ENCODE measurements around the gene PNPLA5. TPM values are rescaled to one million over a fixed set of nuclear protein-coding genes. Genes with fewer than 3 reads are reported as not detected.

PNPLA5 gene
- total RNA-seq, 2 donors from 2014 or later: not detected

DNA sequence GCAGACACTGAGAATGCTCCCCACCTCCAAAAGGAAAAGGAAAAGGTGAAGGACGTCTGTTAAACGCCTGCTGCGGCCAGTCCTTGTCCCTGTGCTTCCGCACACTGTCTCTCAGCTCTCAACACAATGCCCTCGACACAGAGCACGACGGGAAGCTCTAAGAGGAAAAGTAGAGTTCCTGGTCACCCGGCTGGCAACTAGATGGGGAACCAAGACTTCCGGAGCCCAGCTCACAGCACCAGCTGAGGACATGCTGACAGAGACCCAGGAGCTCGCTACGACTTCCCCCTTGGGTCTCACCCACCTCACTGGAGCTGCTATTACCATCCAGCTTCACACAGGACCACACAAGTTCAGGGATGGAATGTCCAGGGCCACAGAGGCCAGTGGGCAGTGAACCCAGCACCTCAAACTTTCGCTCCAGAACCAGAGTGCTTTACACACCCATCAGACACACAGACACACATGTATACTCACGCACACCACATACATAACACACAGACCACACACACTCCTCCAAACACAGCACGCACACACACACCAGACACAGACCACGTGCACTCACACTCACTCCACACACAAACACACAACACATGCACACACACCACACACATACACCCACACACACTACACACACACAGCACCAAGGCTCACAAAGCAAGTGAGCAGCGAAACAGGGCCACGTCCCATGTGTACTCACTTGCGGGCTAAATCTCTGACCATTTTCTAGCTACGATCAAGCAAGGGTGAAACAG is 39.1 kb downstream of the PNPLA5 start:
- peaks cover 6% of the 10 kb centered on the region for H3K36me3 Mint-ChIP-seq (ENCODE audit: low read depth)
- H3K4me3 Mint-ChIP-seq: no peak overlapping the region
- no peaks in the 10 kb centered on the region for H3K4me1 Mint-ChIP-seq
- DNase-seq (no peak), ATAC-seq (no peak)
- no peaks in the 10 kb centered on the region for H3K9me3 ChIP-seq (ENCODE audit: control insufficient read depth, low read length, poor library complexity, severe bottlenecking)
- peaks cover 53% of the 10 kb centered on the region for H3K27me3 Mint-ChIP-seq
- no peak overlapping the region for H3K27ac Mint-ChIP-seq

- ATAC-seq: no peak
- no peak for DNase-seq
- no peak overlapping the region for H3K4me3 Mint-ChIP-seq
- H3K9me3 ChIP-seq (ENCODE audit: control insufficient read depth, low read length, poor library complexity, severe bottlenecking): no peaks in the 10 kb centered on the region
- peaks cover 56% of the 10 kb centered on the region for H3K27me3 Mint-ChIP-seq
- H3K27ac Mint-ChIP-seq: no peak overlapping the region
- H3K36me3 Mint-ChIP-seq (ENCODE audit: low read depth): peaks cover 6% of the 10 kb centered on the region
- no peaks in the 10 kb centered on the region for H3K4me1 Mint-ChIP-seq
These were observed 39.9 kb downstream of the PNPLA5 start for GRCh38 chr22:43851979-43852307.

- no peaks in the 10 kb centered on the region for H3K4me1 Mint-ChIP-seq
- H3K27ac Mint-ChIP-seq: no peak overlapping the region
- no peaks in the 10 kb centered on the region for H3K9me3 ChIP-seq (ENCODE audit: control insufficient read depth, low read length, poor library complexity, severe bottlenecking)
- DNase-seq: no peak
- no peak for ATAC-seq
- peaks cover 60% of the 10 kb centered on the region for H3K27me3 Mint-ChIP-seq
- no peak overlapping the region for H3K4me3 Mint-ChIP-seq
- peaks cover 6% of the 10 kb centered on the region for H3K36me3 Mint-ChIP-seq (ENCODE audit: low read depth)
These were observed 40.5 kb downstream of the PNPLA5 start for GRCh38 chr22:43851058-43851978.

DNA sequence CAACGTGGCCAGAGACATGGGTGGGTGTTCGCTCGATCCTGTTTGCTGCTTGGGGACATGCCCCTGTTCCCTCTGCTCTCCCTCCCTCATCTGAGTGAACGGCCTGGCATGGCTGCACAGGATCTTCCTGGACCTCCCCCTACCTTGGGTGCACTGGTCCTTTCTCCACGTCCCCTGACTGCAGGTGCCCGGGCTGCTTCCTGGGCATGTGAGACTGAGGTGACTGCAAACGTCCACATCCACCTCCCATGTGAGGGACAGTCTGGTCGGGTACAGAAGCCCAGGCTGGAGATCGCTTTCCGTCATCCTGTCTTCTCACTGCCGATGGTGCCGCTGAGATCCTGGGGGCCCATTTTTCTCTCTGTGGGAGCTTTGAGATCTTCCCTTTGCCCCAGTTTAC is 41.3 kb downstream of the PNPLA5 start:
- H3K9me3 ChIP-seq (ENCODE audit: control insufficient read depth, low read length, poor library complexity, severe bottlenecking): no peaks in the 10 kb centered on the region
- Mint-ChIP-seq H3K4me1 (no peaks in the 10 kb centered on the region), H3K27me3 (peaks cover 63% of the 10 kb centered on the region), H3K4me3 (no peak overlapping the region), H3K27ac (no peak overlapping the region), H3K36me3 (ENCODE audit: low read depth) (peaks cover 7% of the 10 kb centered on the region)
- DNase-seq (no peak), ATAC-seq (no peak)

DNA sequence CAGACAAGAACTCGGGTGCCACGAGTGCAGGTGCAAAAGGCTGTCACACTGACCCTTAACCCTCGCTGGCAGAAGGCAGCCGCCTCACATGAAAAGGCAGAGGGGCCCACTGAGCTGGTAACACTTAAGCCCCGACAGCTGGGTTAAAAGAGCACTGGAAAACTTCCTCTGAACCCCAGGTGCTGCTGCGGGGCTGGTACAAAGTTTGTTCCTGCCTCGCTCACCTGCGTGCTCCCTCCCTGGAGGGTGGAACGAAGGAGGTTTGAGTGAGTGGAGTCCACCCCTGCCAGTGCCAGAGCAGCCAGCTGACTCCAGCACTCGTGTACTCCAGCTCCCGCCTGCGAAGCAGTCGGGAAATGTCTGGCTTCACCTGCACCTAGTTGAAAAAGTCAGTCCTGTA is 42.1 kb downstream of the PNPLA5 start:
- H3K9me3 ChIP-seq (ENCODE audit: control insufficient read depth, low read length, poor library complexity, severe bottlenecking): no peaks in the 10 kb centered on the region
- no peak for ATAC-seq
- Mint-ChIP-seq H3K4me3 (no peak overlapping the region), H3K27ac (no peak overlapping the region), H3K27me3 (peaks cover 69% of the 10 kb centered on the region), H3K36me3 (ENCODE audit: low read depth) (peaks cover 8% of the 10 kb centered on the region), H3K4me1 (no peaks in the 10 kb centered on the region)
- no peak for DNase-seq

- Mint-ChIP-seq H3K36me3 (ENCODE audit: low read depth) (peaks cover 8% of the 10 kb centered on the region), H3K27ac (no peak overlapping the region), H3K4me3 (no peak overlapping the region), H3K4me1 (no peaks in the 10 kb centered on the region), H3K27me3 (peaks cover 75% of the 10 kb centered on the region)
- ATAC-seq (no peak), DNase-seq (no peak)
- H3K9me3 ChIP-seq (ENCODE audit: control insufficient read depth, low read length, poor library complexity, severe bottlenecking): no peaks in the 10 kb centered on the region
These were observed 43.2 kb downstream of the PNPLA5 start for GRCh38 chr22:43848366-43849171.

- Mint-ChIP-seq H3K27me3 (peaks cover 69% of the 10 kb centered on the region), H3K4me1 (no peaks in the 10 kb centered on the region), H3K27ac (no peak overlapping the region), H3K36me3 (ENCODE audit: low read depth) (peaks cover 5% of the 10 kb centered on the region), H3K4me3 (no peak overlapping the region)
- ATAC-seq (no peak), DNase-seq (no peak)
- no peaks in the 10 kb centered on the region for H3K9me3 ChIP-seq (ENCODE audit: control insufficient read depth, low read length, poor library complexity, severe bottlenecking)
These were observed 44.2 kb downstream of the PNPLA5 start for GRCh38 chr22:43847376-43848289.

GRCh38 chr22:43846966-43847365 is 44.8 kb downstream of the PNPLA5 start:
- no peaks in the 10 kb centered on the region for H3K9me3 ChIP-seq (ENCODE audit: control insufficient read depth, low read length, poor library complexity, severe bottlenecking)
- Mint-ChIP-seq H3K27me3 (peaks cover 64% of the 10 kb centered on the region), H3K27ac (no peak overlapping the region), H3K4me3 (no peak overlapping the region), H3K4me1 (no peaks in the 10 kb centered on the region), H3K36me3 (ENCODE audit: low read depth) (peaks cover 5% of the 10 kb centered on the region)
- DNase-seq (no peak), ATAC-seq (no peak)

DNA sequence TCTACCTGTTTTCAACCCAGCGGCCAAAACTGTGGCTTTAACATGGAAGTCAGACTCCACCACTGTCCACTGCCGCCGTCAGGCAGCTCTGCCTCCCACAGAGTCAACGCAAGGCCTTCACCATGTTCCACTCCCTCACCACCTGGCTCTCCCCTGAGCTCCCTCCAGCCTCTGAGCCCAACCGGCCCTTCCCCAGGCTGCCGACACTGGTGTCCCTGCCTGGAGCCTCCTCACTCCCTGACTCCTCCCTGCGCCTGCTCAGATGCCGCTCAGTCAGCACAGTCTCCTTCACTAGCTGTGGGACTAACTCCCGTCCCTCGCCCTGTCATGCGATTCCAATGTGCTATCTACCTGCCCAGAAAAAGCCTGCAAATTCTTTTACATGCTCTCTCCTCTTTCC is 45.8 kb downstream of the PNPLA5 start:
- peaks cover 2% of the 10 kb centered on the region for H3K36me3 Mint-ChIP-seq (ENCODE audit: low read depth)
- no peak overlapping the region for H3K27ac Mint-ChIP-seq
- H3K9me3 ChIP-seq (ENCODE audit: control insufficient read depth, low read length, poor library complexity, severe bottlenecking): no peaks in the 10 kb centered on the region
- H3K4me3 Mint-ChIP-seq: no peak overlapping the region
- ATAC-seq: no peak
- DNase-seq: no peak
- peaks cover 54% of the 10 kb centered on the region for H3K27me3 Mint-ChIP-seq
- H3K4me1 Mint-ChIP-seq: no peaks in the 10 kb centered on the region

DNA sequence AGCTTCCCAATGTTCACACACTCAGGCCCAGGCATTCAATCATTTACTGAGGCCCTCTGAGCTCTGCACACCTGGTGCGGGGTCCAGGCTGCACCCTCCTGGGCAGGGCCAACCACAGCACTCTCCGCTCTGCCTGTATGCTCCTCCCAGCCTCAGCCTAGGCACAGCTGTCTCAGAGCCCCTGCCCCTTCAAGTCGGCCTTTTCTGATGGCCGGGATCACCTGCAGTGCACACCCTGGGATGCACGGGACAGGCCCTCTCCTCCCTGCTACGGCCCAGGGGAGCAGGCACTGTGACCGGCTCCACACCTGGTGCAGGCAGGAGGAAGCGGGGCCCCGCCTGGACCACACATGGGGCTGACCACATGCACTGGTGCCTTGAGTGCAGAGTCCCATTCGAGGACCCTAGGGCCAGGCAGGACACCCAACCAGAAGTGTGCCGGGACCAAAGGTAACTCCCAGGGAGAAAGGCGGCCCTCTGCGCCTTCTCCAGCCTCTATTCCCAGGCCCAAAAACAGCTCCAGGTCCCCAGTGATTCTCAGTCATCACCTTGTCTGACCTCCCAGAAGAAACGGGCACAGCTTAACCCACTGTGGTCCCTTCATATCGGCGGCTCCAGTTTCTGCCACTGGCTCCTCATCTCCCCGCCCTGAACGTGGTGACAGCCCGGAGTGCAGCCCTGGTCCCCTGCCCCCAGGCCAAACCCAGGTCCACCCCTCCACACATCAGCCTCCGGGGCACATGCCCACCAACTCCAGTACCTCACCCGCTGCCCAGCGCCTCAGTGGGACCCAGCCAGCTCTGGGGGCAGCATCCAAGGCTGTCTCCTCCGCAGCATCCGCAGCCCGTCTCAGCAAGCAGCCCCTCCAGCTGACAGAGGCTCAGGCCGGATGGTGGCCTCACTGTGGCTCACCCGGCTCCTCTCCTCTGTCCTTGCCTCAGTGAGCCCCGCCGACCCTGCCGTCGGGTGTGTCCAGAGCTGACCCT is 47.0 kb downstream of the PNPLA5 start:
- Mint-ChIP-seq H3K36me3 (ENCODE audit: low read depth) (peaks cover 2% of the 10 kb centered on the region), H3K4me1 (peaks cover under 1% of the 10 kb centered on the region), H3K27me3 (peaks cover 43% of the 10 kb centered on the region), H3K4me3 (no peak overlapping the region), H3K27ac (no peak overlapping the region)
- DNase-seq (no peak), ATAC-seq (no peak)
- H3K9me3 ChIP-seq (ENCODE audit: control insufficient read depth, low read length, poor library complexity, severe bottlenecking): no peaks in the 10 kb centered on the region

- peaks cover 3% of the 10 kb centered on the region for H3K4me1 Mint-ChIP-seq
- no peak overlapping the region for H3K27ac Mint-ChIP-seq
- peaks cover 34% of the 10 kb centered on the region for H3K27me3 Mint-ChIP-seq
- DNase-seq (no peak), ATAC-seq (no peak)
- no peak overlapping the region for H3K4me3 Mint-ChIP-seq
- H3K36me3 Mint-ChIP-seq (ENCODE audit: low read depth): peaks cover 2% of the 10 kb centered on the region
- H3K9me3 ChIP-seq (ENCODE audit: control insufficient read depth, low read length, poor library complexity, severe bottlenecking): no peaks in the 10 kb centered on the region
These were observed 47.9 kb downstream of the PNPLA5 start for GRCh38 chr22:43843783-43844530.
